SK-N-SH treated with all-trans-retinoic acid at 6 μM for 48 hours (cell line): ENCODE data around the gene ROPN1L.
"Not testable (repeated sequence)": the region's sequence is repeated elsewhere in the genome, so short reads cannot be mapped to it uniquely, and the experiment has no call there.

Experiments
- ATAC-seq: fragments of 200-7000 bp; cut with Tn5 transposase; 3 replicates; pipeline ENCODE4 v1.9.1; 2020; ENCODE audit warnings: mild to moderate bottlenecking, moderate library complexity
- ARNTL ChIP-seq: fragments of 450-650 bp; formaldehyde crosslinking; IDR thresholded peaks from 2 replicates; pipeline ENCODE4 v1.5.0; 2020; ENCODE audit warnings: low read depth, mild to moderate bottlenecking, moderate library complexity, borderline replicate concordance
- BACH2 ChIP-seq: fragments of 250-450 bp; sonication (Bioruptor Pico); IDR thresholded peaks from 2 replicates; pipeline ENCODE4 v1.9.0; 2021; ENCODE audit warnings: mild to moderate bottlenecking, borderline replicate concordance
- CSDC2 ChIP-seq: fragments of 250-450 bp; sonication (Bioruptor Pico); IDR thresholded peaks from 2 replicates; pipeline ENCODE4 v1.5.0; 2020; ENCODE audit warnings: mild to moderate bottlenecking, moderate library complexity
- ESRRG ChIP-seq: fragments of 250-450 bp; sonication (Bioruptor Pico); IDR thresholded peaks from 2 replicates; pipeline ENCODE4 v1.6.1; 2021; ENCODE audit warnings: mild to moderate bottlenecking
- GLIS3 ChIP-seq: fragments of 250-450 bp; sonication (Bioruptor Pico); IDR thresholded peaks from 2 replicates; pipeline ENCODE4 v1.5.0; 2020; ENCODE audit warnings: mild to moderate bottlenecking, moderate library complexity
- PPARA ChIP-seq: fragments of 250-450 bp; sonication (Bioruptor Pico); IDR thresholded peaks from 2 replicates; pipeline ENCODE4 v1.5.0; 2020; ENCODE audit warnings: mild to moderate bottlenecking, borderline replicate concordance
- SNAI2 ChIP-seq: fragments of 250-450 bp; sonication (Bioruptor Pico); IDR thresholded peaks from 2 replicates; pipeline ENCODE4 v1.5.0; 2020; ENCODE audit warnings: mild to moderate bottlenecking, moderate library complexity
- TCF4 ChIP-seq: fragments of 250-450 bp; sonication (Bioruptor Pico); IDR thresholded peaks from 2 replicates; pipeline ENCODE4 v1.8.0; 2021; ENCODE audit warnings: mild to moderate bottlenecking, moderate library complexity, borderline replicate concordance
- ZC3H10 ChIP-seq: fragments of 250-450 bp; sonication (Bioruptor Pico); IDR thresholded peaks from 2 replicates; pipeline ENCODE4 v1.5.1; 2021; ENCODE audit warnings: mild to moderate bottlenecking, moderate library complexity
- ZFP3 ChIP-seq: fragments of 250-450 bp; sonication (Bioruptor Pico); IDR thresholded peaks from 2 replicates; pipeline ENCODE4 v1.5.0; 2020; ENCODE audit warnings: mild to moderate bottlenecking, moderate library complexity
- ZNF565 ChIP-seq: fragments of 450-650 bp; formaldehyde crosslinking; conservative IDR thresholded peaks from 2 replicates; pipeline ENCODE4 v1.5.0; 2020; ENCODE audit warnings: low read depth, mild to moderate bottlenecking, moderate library complexity
- ZNF70 ChIP-seq: fragments of 450-650 bp; formaldehyde crosslinking; IDR thresholded peaks from 2 replicates; pipeline ENCODE4 v1.5.0; 2020; ENCODE audit warnings: mild to moderate bottlenecking, moderate library complexity
- ZNF8 ChIP-seq: fragments of 450-650 bp; formaldehyde crosslinking; IDR thresholded peaks from 2 replicates; pipeline ENCODE4 v1.5.0; 2020; ENCODE audit warnings: mild to moderate bottlenecking, moderate library complexity
- TF ChIP-seq, protein P1 (sequence below): fragments of 250-450 bp; sonication (Bioruptor Pico); IDR thresholded peaks from 2 replicates; pipeline ENCODE4 v1.5.0; 2020; ENCODE audit warnings: mild to moderate bottlenecking, moderate library complexity
- TF ChIP-seq, protein P2 (sequence below): fragments of 250-450 bp; sonication (Bioruptor Pico); IDR thresholded peaks from 2 replicates; pipeline ENCODE4 v1.8.0; 2021; ENCODE audit warnings: low read depth, mild to moderate bottlenecking, moderate library complexity, borderline replicate concordance

Gene ROPN1L

DNA sequence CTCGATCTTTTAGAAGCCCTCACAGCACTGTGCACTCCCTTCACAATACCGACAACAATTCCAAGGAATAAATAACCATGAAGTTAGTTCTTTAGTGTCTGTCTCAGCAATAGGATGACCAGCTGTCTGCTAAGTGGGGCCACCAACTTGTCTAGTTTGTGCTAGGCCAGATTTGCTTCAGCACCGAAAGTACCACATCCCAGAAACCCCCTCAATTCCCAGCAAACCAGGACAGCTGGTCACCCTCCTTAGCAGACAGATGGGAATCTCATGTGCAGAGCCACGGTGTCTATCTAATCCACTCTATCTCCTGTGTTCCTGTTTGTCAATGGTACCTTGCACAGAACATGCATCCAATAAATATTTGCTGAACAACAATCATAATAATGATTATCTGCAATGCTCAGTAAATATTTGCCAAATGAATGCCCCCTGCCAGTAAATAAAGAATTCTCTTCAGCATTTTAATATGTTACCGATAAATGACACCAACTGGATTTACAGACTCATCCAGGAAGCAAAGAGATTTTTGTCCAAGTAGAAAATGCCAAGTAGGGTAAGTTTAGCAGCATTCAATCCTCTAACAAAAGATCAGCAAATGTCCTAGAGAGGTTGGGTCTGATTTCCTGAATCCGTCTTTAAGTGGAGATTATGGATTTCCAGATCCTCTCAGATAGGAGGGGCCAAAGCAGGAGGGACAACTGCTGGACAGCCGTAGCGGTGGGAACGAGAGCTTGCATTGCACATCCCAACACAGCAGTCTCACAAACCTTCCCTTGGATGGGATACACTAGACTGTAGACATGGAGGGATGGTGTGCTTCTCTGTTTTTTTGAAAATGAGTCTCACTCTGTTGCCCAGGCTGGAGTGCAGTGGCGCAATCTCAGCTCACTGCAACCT lies 70.3 kb downstream of the ROPN1L start (continued):
- TF ChIP-seq, protein P1, sequence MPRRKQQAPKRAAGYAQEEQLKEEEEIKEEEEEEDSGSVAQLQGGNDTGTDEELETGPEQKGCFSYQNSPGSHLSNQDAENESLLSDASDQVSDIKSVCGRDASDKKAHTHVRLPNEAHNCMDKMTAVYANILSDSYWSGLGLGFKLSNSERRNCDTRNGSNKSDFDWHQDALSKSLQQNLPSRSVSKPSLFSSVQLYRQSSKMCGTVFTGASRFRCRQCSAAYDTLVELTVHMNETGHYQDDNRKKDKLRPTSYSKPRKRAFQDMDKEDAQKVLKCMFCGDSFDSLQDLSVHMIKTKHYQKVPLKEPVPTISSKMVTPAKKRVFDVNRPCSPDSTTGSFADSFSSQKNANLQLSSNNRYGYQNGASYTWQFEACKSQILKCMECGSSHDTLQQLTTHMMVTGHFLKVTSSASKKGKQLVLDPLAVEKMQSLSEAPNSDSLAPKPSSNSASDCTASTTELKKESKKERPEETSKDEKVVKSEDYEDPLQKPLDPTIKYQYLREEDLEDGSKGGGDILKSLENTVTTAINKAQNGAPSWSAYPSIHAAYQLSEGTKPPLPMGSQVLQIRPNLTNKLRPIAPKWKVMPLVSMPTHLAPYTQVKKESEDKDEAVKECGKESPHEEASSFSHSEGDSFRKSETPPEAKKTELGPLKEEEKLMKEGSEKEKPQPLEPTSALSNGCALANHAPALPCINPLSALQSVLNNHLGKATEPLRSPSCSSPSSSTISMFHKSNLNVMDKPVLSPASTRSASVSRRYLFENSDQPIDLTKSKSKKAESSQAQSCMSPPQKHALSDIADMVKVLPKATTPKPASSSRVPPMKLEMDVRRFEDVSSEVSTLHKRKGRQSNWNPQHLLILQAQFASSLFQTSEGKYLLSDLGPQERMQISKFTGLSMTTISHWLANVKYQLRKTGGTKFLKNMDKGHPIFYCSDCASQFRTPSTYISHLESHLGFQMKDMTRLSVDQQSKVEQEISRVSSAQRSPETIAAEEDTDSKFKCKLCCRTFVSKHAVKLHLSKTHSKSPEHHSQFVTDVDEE (CRISPR knock-in tag): no peak
- TF ChIP-seq, all 23 proteins: peak for 0

DNA sequence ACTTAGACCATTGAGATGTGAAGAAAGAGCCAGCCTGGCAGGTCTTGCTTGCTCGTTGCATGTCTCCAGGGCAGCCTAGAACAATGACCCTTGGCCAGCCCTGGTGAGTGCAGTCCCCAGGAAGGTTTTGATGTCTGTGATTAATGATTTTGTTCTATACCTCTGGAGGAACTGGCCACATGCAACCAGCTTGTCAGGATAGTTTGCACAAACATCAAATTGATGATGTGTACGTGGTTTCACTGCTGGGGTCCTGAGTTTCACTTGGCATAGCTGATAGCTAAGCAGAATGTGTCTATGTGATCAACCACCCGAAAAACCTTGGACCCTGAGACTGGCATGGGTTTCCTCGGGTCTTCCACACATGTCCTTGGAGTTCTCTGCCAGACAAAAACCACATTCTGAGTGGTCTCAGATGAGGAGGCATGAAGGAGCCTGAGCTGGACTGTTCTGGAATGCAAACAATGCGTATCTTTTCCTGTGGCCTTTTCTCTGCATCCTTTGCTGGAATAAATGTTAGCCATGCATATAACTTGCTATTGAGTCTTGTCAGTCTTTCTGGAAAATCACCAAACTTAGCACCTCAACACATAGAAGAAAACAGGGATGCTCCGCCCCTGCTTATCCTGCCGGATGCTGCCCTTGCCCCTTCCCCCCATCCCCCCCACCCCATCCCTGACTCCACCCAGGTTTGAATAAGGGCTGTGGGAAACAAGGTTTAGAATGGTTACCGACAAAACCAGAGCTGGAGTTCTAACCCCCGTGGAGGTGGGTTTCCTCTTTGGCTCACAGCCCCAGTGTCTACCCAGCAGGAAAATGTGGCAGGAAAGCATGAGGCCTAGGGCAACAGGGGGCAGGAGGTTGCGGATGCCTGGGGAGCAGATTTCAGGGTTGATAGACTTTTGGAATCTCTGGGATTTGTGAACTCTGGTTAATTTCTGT lies 72.1 kb downstream of the ROPN1L start:
- peak; percentile 91 for ATAC-seq
- TF ChIP-seq BACH2 (CRISPR knock-in tag): no peak
- TF ChIP-seq SNAI2 (CRISPR knock-in tag): no peak
- no peak for TF ChIP-seq ZC3H10
- no peak for TF ChIP-seq ARNTL
- no peak for TF ChIP-seq TCF4 (CRISPR knock-in tag)
- TF ChIP-seq GLIS3 (CRISPR knock-in tag): no peak
- TF ChIP-seq ZNF565 (CRISPR knock-in tag): no peak
- TF ChIP-seq ZNF8: no peak
- TF ChIP-seq ZFP3 (CRISPR knock-in tag): no peak
- TF ChIP-seq PPARA (CRISPR knock-in tag): no peak
- TF ChIP-seq, protein P2, sequence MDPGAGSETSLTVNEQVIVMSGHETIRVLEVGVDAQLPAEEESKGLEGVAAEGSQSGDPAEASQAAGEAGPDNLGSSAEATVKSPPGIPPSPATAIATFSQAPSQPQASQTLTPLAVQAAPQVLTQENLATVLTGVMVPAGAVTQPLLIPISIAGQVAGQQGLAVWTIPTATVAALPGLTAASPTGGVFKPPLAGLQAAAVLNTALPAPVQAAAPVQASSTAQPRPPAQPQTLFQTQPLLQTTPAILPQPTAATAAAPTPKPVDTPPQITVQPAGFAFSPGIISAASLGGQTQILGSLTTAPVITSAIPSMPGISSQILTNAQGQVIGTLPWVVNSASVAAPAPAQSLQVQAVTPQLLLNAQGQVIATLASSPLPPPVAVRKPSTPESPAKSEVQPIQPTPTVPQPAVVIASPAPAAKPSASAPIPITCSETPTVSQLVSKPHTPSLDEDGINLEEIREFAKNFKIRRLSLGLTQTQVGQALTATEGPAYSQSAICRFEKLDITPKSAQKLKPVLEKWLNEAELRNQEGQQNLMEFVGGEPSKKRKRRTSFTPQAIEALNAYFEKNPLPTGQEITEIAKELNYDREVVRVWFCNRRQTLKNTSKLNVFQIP: no peak
- no peak for TF ChIP-seq ESRRG (CRISPR knock-in tag)
- no peak for TF ChIP-seq CSDC2 (CRISPR knock-in tag)
- TF ChIP-seq ZNF70 (CRISPR knock-in tag): no peak

DNA sequence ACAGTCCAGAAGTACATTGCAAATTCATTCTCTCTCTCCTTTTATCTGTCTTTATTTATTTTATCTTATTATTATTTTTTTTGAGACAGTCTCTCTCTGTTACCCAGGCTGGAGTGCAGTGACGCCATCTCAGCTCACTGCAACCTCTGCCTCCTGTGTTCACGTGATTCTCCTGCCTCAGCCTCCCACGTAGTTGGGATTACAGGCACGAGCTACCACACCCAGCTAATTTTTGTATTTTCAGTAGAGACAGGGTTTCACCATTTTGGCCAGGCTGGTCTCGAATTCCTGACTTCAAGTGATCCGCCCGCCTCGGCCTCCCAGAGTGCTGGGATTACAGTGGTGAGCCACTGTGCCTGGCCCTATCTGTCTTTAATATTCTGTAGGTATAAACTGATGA lies 72.9 kb downstream of the ROPN1L start:
- not testable (repeated sequence) for ATAC-seq
